GM19395 (cell line): ENCODE results near the gene MGLL.

Experiments
- ATAC-seq: cut with Tn5 transposase; IDR thresholded peaks from one replicate; pipeline ENCODE4 v1.9.1; 2021; ENCODE audit warnings: mild to moderate bottlenecking, moderate library complexity; ENCODE audit not compliant: unreplicated experiment

MGLL gene

DNA sequence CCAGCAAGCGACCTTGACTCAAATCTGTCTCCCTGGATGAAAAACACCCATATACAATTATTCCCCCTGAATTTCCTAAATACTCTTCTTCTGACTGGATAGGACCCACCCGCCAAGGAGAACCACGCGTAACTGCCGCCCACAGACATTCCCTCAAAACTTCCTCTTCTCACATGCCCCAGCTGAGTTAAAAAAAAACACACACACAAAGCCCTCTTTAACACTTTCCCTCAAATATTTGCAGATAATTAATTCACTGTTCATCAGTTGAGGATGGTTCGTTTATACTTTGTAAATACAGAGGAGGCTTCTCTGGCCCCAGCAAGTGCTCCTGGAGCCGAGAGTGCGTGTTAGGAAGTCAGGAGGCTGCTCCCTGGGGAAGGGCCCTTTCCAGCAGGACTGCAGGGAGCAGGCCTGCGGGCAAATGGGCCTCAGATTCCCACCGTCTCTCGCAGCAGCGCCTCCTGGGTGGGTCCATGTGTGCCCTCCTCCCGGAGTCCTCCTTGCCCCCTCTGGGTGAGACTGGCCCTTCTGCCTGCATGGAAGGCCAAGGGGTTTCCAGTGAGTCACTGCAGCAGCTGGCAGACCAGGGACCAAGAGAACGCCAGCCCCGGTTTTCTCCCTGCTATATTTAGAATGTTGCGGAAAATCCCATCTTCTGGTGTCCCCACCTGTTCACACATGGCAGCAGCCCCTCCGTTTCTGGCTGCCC is 46.8 kb downstream of the MGLL start:
- no peak for ATAC-seq

DNA sequence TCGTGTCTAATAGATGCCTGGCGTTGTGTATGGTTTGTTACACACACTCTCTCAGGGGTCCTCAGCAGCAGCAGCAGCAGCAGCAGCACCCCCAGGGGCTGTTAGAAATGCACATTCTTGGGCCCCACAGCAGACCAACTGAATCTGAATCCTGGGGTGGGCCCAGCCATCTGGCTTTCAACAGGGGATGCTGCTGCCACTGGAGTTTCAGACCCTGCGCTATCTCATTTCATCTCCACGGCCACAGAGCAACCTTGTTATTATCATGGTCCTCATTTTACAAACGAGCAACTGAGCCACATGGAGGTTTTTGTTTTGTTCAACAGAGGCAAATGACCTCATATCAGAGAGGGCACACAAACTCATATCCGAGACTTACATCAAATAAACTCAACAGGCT is 47.7 kb downstream of the MGLL start:
- ATAC-seq = no peak

DNA sequence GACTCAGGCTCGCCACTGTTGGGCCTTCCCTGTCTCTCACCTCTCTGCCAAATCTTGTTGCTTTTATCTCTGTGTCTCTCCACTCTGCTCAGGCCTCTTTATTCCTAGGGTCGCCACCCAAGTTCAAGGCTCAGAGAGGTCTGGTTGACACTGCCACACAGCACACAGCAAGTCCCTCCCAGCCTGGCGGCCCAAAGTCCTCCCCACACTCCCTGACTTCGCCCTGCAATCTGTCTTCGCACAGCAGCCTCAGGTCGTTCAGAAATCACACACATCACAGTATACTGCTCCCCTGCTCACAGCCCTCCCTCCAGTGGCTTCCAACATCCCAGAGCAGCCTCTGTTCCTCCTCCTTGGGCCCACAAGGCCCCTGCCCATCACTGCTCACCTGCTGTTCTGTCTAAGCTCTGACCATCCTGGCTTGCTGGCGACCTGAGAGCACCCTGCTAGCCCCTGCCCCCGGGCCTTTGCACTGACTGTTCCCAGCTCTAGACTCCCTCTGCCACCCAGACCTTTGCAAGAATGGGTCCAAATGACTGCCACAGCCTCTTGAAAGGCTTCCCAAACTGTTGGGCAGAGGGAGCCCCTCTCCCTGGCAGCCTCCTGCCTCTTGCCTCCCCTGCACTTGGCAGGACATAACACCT is 48.4 kb downstream of the MGLL start:
- no peak for ATAC-seq

DNA sequence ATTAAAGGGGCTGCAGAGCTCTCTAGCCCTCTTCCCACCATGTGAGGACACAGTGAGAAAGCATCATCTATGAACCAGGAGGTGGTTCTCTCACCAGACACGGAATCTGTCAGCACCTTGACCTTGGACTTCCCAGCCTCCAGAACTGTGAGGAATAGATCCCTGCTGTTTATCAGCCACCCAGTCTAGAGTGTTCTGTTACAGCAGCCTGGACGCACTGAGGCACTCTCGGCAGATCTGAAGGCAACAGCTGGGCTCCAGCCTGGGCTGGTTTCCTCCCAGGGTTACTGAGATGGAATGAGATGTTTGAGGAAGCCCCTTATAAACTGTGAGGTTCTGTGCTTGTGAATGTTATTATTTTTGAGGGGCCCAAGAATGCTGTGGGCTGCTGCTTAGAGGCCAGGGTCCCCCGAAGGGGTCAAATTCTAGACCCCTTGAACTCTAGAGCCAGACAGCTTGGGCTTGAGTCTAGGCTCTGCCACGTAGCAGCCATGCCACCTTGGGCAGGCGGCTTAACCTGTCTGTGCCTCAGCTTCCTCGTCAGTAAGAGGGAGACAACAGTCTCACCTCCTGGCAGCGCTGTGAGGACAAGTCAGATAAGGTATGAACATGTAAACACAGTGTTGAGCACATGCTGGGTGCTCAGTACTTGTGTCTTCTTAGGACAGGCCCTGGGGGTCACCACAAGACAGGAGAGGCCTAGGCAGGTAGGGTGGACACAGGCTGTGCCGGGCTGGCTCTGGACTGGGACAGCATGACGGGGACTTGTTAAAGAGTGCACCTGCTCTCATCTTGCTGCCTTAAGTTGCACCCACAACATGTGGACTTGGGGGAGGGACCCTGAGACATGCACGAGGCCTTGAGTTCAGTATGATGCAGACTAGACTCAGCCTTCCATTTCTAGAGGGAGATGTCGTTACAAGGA is 49.2 kb downstream of the MGLL start:
- no peak for ATAC-seq

DNA sequence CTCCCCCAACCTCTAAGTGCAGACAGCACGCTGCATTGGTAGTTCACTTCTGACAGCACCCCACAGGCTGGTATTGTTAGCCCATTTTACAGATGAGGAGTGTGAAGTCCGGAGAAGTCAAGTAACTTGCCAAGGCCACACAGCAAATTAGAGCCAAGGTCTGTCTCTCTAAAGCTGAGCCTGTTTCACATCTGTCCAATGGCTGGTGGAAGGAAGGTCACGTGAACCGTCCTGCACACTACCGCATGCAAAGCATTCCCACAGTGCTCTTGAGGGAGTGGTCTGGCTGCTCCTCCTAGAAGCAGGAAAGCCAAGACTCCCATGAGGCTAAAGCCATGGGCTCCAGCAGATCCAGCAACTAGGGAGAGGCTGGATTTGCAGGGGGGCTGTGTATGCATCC is 50.0 kb downstream of the MGLL start:
- ATAC-seq = no peak

DNA sequence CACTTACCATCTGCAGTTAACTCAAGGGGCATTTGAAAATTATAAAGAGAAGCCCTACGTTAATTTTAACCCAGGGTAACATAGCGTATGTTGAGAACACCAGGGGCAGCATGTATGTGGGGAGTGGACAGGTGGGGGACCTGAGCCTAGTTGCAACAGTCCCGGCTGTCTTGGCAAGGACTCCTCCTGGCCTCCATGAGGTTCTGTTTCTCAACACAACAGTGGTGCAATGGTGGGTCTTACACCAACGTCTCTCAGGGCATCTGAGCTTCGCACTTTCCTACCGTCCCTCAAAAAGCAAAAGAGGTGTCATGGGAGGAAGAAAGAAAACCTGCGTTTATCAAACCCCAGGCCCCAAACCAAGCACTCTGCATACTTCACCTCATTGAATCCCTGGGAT is 50.6 kb downstream of the MGLL start:
- ATAC-seq = no peak

DNA sequence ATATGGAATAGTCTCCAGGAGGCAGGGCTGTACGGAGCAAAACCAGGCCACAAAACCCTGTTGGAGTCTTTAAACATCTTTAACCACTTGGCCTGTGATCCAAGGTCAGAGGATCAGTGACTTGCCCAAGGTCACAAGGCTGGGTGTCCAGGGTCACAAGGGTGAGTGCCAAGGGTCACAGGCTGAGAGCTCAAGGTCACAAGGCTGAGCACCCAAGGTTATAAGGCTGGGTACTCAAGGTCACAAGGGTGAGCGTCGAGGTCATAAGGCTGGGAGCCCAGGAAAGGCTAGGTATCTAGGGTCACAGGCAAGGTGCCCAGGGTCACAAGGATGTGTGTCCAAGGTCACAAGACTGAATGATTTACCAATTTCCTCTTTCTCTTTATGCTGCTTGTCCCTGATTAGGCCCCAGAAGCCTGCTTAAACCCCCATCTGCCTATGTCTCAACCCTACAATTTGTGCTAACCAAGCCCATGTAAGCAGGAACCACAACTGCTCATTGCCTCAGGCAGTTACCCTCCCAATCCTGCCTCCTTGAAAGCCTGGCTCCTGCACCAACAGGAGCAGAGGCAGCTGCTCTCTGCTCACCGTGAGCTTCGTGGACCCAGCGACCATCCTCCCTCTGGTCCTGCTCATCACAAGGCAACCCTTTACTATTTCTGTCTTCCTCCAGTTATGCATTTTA is 51.5 kb downstream of the MGLL start:
- no peak for ATAC-seq

DNA sequence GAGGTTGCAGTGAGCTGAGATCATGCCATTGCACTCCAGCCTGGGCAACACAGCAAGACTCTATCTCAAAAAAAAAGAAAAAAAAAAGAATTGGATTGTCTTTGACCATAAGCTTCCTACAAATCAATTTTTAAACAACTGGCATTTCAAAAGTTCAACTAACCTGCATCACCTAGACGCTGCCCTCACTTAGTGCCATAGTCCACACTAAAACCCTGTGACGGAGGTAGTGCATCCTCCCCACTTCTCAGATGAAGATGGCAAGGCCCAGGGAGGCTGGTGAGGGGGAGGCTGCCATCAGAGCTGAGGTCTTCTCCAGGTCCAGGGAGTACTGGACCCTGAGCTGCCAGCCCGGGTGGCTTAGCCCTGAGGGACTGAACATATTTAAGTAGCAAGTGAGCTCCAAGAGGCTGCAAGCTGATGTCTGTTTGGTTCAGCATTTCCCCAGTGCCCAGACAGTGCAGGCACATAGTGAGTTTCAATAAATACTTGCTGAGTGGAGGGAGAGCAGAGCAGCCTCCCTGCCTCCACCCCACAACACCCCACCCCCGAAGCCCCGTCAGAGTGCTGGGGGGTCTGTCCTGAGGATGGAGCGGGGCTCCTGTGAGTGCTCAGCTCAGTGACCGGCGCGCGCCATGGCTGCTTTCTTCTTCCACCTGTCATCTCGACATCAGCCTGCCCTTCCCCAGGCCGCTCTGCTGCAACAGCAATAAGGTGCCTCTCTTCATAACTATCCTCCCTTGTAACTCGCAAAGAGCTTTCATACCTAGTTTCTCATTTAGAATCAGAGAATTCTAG is 52.8 kb downstream of the MGLL start:
- ATAC-seq = no peak

DNA sequence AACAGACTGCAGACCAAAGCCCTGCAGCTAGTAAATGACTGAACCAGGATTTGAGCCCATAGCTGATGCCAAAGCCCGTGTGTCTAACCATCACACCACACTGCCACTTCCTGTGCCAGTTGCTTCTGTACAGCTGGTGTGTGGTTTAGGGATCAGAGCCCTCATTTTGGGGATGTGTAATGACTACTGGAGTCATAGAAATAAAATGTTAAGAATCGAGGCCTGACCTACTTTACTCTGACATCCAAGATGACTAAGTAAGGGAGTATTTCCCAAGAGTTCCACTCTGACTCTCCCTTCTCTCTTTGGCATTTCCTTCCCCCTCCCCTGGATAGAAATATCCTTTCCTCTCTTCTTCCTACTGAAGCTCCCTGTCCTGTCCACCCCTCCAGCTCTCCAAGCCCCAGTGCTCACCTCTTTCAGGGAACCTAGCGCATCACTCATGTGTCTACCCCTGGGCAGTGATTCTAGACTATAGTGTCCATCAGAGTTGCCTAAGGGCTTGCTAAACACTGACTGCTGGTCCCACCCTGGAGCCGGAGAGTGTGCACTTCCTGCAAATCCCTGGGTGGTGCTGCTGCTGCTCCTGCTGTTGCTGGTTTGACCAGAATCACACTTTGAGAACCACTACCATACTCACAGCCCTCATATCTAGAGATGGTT is 53.8 kb downstream of the MGLL start:
- no peak for ATAC-seq

DNA sequence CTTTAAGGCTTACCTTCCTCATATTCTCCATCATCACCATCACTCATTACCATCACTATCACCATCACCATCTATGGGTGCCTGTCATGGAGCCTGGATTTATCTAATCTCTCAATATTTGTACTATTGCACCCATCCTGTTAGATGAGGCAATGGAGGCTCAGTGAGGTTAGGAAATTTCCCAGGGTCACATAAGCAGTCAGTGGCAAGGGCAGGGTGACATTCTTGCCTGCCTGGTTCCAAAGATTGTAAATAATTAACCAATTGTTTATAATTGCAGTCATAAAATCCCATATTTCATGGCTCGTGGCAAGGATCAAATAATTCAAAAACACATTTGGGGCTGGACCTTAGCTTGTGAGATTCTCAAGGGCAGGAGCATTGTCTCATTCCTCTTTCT is 55.2 kb downstream of the MGLL start:
- ATAC-seq = no peak

DNA sequence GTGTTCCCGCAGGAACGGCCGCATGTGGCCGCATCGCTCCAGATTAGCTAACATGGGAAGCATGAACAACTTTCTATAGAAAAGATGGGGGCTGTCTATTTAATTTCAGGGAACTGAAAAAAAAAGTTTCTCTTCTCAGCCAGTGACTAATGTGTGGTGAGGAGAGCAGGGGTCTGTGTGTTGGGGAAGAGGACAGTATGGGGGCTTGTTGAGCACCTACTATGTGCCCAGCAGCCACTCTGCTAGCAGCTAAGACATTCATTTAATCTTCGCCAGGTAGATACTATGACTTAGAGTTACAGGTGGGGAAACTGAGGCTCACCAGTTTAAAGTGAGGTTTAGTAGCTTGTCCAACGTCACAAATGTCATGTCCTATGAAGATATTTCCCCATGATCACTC is 56.6 kb downstream of the MGLL start:
- no peak for ATAC-seq

DNA sequence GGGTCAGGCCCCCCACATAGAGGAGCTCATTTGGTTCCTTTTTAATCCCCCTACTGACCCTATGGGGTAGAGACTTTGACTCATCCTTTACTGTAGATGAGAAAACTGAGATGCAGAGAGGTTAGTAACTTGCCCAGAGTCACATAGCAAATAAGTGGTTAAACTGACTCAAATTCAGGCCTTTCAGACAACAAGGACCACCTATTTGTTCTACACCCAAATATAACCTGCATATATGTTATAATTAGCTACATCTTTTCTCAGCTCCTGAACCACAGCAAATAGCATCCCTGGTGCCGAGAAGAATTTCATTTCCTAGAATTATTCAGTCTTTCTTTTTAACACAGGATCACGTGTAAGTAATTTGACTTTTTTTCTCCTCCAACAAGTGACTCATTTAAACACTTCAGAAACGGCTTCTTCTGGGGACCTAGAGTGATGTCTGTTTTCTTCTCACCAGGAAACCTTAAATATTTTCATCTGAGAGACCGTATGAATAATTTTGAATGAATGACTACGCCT is 57.4 kb downstream of the MGLL start:
- ATAC-seq = no peak

DNA sequence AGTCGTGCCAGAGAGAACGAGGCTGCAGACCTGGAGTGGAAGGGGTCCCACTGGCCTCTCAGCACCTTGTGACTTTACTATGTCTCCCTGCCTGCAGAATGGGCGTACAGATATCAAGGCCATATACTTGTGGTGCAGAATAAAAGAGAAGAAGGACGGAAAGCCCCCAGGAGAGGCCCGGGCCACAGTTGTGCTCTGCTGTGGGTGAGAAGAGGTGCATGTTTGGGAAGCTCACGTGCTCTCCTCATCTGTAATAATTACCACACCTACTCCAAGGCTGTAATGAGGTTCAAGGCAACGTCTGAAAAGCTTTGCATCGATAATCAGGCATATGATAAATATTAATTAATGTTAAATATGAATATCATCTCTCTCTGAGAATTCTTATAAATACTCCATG is 58.0 kb downstream of the MGLL start:
- ATAC-seq = no peak

DNA sequence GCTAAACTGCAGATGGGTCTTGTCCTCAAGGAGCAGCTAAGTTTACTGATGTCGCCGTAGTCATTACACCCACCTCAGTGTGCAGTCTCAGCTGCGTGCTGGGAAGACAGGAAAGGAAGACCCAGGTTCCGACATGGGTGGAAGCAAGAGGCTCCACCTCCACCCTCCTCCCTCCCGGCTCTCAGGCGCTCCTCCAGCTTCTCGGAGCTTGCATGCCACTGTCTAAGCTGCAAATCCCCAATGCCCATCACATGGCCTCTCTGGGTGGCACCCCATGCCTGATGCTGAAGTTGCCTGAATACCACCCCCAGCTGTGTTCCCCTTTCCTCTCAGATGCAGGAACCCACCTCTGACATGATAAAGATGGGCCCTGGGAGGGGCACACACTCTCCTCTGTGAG is 58.5 kb downstream of the MGLL start:
- ATAC-seq = no peak

DNA sequence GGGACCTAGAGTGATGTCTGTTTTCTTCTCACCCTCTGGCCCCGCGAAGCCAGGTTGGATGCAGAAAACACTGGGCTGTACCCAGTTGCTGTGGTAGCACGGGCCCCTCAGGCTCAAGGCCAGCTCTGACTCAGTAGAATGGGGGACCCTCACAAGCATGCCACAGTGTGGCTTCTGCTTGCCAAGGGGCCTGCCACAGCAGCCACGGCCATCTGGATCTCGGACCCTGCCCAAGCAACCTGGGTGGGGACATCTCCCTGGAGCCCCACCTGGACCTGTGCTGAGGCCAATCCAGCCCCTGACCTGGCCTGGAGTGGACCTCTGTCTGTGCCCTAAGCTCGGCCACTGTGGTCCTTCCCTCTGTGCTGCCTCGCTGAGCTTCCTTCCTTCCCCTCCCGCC is 59.0 kb downstream of the MGLL start:
- no peak for ATAC-seq

DNA sequence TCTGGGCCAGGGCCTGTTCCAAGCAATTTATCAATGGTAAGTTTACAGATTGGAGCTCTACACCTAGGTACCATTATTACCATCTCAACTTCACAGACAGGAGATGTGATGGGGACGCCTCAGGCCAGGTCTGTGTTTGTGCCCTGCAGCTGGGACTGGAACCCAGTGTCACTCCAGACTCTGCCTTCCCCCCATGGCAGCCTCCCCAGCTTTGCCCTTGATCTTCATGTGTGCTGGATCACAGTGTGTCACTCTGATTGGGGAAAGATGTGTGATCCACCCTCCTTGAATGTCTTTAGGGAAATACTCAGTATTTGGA is 59.6 kb downstream of the MGLL start:
- peak; percentile 8 for ATAC-seq

DNA sequence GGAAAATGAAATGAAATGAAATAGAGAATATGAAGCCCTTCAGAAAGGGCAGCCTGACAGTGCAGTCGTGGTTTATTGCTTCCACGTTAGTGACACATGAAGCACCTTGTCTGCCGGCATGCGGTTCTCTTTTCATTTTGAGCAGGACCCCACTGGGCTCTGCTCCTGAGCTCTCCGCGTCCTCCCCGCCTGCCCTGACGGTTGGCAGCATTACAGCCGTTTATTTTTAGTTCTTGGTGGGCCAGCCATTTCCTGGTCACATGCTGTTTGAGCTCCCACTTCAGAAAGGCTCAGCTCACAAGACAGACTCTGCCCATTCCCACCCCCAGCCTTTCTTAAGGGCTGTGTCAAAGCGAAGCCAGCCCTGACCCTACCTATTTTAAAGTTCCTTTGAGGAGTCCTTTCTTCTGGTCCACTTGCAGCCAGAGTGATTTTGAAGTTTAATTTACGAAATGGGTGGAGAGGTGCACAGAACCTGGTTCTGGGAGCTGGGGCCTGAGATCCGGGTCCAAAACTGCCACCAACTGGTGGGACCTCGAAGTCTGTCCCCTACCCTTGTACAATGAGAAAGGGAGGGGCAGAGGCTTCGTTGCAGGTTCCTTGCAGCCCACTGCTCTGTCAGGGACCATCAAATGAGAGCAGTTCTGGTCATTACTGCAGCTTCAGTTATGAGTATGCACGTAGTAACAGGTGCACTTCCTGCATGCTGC is 60.1 kb downstream of the MGLL start:
- ATAC-seq = peak; percentile 74

DNA sequence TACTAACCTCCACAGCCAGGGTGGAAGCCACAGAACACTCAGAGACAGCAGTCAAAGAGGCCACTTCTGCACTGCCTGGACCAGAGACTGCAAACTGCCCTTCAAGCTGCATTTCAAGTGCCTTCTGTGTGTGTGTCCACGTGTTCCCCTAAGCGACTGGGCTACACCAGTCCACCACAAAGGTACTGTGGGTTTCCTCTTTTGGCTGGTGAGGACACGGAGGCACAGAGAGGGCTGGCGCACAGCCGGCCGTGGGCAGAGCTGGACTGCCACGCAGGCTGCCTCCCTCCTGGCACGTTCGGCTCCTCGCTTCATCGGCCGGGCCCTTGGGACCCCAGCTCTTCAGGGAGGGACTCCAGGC is 60.9 kb downstream of the MGLL start:
- no peak for ATAC-seq

DNA sequence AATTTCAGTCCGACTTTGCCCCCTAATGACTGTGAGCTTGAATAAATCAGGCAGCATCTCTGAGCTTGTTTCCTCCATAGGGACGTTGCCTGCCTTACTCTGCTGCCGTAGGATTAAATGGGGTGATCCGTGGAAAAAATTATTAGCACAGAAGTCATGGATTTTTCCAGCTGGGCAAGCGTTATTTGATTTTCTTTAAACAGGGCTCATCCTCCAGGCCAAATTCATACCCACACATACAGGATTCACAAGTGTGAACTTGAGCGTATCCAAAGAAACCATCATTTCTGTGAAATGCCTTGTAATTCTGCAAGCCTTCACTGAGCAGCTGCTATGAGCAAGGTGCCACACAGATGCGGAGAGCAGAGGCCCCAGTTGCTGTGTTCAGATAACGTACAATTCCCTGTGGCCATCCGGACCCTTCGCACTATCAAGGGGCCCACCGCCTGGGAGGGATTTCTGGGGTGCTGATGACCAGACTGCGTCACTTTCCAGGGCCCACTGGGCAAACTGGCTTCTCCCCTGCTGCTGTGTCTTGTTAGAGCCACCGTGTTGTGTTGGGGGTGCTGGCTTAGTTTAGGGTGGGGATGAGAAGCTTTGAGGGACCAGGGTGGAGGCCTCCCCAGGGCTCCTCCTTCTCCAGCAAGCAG is 61.4 kb downstream of the MGLL start:
- no peak for ATAC-seq
